HG02943 (cell line): ENCODE data around the gene SIK3.
"Not testable (repeated sequence)": the region's sequence is repeated elsewhere in the genome, so short reads cannot be mapped to it uniquely, and the experiment has no call there.

Experiments
- ATAC-seq: cut with Tn5 transposase; IDR thresholded peaks from one replicate; pipeline ENCODE4 v1.9.1; 2021; ENCODE audit warnings: mild to moderate bottlenecking, low read depth, moderate library complexity; ENCODE audit not compliant: unreplicated experiment

SIK3 gene

DNA sequence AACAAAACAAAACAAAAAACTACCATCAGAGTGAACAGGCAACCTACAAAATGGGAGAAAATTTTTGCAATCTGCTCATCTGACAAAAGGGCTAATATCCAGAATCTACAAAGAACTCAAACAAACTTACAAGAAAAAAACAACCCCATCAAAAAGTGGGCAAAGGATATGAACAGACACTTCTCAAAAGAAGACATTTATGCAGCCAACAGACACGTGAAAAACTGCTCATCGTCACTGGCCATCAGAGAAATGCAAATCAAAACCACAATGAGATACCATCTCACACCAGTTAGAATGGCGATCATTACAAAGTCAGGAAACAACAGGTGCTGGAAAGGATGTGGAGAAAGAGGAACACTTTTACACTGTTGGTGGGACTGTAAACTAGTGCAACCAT lies 14.3 kb upstream of the SIK3 start:
- ATAC-seq = not testable (repeated sequence)

DNA sequence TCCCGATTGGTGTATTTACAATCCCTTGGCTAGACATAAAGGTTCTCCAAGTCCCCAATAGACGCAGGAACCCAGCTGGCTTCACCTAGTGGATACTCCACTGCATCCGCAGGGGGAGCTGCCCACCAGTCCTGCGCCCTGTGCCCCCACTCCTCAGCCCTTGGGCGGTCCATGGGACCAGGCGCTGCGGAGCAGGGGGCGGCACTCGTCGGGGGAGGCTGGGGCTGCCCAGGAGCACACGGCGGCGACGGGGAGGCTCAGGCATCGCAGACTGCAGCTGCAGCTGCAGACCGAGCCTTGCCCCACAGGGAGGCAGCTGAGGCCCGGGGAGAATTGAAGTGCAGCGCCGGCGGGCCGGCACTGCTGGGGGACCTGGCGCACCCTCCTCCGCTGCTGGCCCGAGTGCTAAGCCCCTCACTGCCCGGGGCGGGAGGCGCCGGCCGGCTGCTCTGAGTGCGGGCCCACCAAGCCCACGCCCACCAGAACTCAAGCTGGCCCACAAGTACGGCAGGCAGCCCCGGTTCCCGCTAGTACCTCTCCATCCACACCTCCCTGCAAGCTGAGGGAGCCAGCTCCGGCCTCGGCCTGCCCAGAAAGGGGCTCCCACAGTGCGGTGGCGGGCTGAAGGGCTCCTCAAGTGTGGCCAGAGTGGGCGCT lies 12.2 kb upstream of the SIK3 start:
- ATAC-seq = no peak

DNA sequence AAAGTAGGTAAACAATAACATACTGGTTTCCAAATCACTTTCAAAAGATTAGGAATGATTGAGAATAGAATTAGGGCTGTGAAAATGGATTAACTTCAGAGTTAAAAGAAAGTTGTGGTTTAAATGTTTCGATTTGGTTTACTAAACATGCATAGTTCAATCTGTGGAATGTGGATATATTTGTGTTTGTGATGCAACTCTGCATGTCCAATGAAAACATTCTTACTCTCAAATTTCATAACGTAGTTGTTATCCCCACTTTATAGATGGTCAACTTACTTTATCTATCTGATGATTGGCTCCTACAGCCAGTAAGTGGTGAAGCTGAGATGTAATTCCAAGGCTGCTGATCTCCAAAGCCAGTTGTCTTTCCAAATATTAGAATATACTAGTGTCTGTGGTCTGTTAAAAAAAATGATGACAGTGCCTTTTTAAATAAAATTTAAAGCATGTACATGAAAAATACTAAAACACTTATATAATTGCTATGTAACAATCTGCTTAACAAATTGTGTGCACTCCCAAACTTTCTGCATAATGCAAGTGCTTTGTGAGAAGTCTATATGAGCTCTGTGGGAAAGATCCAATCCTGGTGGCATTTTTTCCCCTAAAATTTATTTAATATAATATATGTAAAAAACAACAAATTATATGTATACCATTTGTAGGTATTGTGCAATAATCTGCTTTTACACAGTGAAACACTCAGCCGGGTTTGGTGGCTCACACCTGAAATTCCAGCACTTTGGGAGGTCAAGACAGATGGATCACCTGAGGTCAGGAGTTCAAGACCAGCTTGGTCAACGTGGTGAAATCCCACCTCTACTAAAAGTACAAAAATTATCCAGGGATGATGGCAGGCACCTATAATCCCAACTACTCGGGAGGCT lies 9.7 kb upstream of the SIK3 start:
- ATAC-seq = no peak

DNA sequence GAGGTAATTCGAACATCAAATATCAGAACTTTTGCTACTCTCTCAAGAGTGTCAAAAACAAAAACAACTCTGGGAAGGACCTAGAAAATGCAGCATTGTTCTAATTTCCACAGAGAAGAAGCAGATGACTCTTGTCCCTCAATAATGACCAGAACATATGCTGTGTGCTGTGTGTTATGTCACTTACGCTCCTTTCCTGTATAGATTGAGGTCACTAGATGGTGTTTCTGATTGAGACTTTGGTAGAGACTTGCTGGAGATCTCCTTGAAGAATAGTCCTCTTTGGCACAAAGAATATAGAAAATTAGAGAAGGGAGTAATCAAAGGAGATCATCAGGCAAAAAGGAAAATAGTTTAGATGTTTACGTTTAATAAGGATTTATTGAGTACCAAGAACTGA lies 2.3 kb upstream of the SIK3 start:
- no peak for ATAC-seq

DNA sequence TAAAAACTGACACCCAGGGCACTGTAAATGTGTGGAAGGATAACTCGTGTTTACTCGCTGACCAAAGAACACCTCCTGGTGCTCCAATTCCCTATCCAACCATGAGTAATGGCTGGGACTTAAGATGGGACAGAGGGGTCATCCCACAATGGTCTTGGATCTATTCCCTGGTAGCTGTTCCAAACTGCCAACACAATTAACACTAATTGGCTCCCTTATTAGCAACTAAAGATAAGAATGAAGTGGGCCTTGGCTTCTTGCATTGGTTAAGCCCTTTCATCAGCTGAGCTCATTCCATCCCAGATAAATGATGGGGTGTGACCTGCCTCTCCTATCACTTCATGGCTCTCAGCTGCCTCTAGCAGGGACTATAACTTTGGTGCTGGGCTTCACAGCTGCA lies 1.5 kb upstream of the SIK3 start:
- ATAC-seq = no peak

DNA sequence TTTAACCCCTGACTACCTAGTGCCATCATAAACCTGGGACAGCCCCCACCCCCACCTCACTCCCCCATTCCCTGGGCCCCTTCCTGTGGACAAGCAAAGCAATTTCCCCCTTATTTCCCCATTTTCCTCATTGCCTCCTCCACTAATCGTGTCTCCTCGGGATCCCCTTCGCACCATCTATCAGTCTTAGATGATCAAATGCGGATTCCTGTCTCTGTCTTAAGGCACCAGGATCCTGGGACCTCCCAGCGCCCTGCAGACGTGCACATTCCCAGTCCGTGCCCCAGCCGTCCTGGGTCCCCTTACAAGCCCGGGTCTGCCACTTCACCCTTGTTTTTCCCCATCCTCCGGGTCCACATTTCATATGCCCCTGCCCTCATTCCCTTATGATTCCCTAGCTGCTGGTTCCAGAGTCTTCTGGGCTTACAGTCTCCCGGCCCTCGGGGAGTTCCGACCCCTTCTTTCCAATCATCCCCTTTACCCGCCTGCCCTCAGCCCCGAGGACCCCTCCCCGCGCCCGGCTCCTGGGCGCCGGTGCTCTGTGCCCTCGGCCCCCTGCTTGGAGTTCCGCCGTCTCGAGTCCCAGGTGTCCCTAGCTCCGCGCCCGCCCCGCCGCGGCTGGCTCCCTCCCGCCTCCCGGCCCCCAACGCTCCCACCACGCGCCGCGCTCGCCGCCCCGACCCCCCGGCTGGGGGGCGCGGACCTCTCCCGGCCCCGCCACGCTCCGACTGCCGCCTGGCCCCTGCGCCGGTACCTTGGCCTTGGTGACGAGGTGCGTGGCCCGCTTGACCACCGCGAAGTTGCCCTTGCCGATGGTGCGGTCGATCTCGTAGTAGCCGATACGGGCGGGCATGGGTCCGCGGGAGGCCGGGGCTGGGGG lies 599 bp downstream of the SIK3 start:
- peak; percentile 13 for ATAC-seq

DNA sequence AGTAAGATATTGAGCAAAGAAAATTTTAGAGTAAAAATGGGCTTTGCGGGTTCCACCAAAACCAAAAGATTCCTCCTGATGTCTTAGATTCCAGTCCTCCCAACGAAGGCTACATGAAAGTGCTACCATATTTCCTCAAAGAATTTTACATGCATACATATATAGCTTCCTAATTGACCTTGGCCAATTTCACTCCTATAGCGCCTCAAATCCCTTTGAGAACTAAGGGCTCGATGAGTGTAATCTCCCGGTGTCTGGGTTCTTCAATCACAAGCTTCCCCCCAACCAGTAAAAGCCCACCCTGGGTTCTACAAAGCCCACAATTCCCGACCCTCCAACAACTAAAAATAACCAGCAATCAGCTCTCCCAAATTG lies 1.2 kb downstream of the SIK3 start:
- ATAC-seq = no peak

DNA sequence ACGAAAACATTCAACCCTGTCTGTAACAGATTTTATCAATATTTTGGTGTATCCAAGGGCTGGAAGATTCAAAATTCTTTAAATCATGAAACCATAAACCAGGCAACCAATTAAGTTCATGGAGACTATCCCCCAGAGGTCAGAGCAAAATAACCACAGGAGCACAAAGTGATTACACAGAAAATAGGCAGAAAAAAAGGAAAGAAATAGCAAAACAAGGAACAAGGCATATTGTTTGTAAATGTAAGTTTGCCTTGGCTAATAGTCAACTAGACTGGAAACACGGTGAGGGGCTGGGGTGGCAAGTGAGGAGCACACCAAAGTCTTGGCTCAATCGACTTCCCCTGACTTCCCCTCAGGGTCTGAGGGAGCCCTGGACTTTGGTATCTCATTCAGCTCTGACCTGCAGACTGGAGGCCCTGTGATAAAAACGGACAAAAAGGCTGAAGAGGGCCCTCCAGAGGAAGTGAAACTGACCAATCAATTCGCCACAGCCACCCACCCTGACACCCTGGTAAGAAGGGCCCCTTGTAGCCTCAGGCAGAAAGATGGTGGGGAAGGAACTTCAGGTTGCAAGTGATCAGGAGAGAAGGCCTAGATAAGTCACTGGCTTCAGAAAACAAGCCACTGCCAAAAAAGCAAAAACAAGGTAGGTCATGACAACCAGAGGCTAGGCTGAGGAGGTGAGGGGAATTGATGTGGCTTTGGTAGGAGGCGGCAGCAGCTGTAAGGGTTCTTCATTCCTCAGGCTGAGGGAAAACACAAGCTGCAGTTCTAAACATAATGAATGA lies 1.8 kb downstream of the SIK3 start:
- no peak for ATAC-seq

DNA sequence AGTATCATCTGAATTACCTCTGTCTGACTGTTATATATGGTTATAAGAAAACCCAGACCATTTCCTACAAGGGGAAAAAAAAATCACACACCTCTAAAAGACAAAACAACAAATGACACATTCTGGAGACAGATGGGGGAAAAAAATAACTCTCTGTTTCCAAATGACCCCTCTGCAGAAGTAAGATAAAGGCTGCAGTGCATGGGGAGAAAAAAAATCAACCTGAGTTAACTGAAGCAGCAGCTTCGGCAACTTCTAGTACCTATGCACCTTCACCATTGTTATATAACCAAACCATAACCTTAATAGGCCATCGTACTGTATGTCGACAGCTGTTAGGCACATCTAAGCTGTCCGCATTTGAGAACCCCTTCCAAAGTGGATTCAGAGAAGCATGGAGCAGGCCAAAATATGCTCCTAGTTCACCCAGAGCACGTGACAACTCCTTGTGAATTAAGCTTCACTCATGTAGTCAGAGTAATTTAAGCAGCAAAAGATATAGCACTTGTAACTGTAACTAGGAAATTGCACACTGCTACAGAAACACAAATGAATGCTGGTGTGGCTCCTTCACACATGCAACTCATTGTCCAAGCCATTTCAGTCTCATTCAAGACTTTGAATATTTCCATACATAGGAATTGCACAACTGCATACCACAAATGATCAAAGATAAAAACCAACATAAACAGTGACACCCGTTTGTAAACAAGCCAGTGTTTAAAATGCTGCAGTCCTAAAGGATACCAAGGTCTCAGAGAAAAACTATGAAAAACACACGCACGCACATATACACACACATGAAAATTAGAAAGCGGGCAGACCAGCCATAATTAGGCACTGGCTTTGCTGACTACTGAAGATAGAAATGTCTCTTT lies 2.7 kb downstream of the SIK3 start:
- no peak for ATAC-seq

DNA sequence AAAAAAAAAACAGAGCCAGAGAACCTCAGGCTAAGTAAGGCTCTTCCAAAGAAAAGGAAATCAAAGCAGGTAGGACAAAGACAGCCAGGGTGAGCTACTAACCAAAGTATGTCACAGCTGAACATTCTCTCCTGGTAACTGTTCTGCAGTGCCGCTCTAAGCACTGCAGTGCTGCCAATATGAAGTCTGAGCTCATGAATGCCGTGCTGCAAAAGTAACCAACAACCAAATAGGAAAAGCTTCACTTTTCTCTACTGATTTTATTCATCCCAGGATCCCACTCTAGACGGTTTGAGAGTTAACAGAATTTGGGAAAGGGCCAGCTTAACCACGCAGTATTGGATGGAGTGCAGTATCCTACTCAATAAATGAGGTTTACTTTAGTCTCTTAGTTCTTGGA lies 3.5 kb downstream of the SIK3 start:
- no peak for ATAC-seq

DNA sequence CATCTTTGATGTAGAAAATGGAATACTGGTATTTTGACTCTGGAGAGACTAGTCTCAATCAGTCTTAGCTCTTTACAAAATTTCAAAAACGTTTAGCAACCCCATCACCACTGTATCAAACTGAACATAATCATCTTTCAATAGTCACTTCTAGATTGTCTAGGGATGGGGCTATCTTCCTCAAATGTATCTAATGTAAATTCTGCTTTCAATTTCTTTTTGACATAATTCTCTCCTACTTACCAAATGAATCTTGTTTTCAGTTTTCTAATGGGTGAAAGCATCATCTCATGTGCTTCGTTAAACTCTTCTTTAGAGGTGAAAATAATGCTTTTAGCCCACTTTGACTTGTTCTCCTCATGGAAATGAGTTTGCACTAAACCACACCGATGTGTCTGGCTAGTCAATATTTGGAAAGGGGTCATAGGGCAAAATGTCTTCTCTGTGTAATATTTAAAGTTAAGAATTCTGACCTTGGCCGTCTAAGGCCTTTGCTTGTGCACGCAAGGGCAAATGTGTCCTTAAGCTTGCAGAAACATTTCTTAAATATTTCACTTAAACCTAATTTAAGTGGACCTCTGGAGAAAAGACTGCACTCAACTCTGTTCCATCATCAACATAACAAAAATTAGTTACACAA lies 5.2 kb downstream of the SIK3 start:
- no peak for ATAC-seq

DNA sequence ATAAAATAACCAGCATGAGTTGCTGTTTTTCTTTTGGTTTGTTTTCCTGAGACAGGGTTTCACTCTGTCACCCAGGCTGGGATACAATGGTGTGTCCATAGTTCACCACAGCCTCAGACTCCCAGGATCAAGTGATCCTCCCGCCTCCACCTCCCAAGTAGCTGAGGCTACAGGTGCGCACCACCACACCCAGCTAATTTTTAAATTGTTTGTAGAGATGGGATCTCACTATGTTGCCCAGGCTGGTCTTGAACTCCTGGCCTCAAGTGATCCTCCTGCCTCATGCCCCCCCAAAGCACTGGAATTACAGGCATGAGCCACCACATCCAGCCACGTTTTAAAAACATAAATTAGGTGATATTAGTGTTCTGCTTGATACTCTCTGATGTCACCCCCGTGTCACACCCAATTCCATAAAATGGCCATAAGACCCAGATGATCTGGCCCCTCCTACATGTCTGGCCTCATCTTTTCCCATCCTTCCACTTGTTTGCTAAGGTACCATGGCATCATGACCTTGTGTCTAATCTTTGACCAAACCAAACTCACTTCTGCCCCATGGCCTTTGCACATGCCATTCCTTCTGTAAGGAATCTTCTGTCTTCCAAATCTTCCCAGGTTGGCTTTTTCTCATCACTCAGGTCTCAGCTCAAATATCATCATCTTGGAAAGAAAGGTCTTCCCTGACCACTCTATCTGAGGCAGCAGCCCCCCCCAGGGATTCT lies 6.3 kb downstream of the SIK3 start:
- no peak for ATAC-seq

DNA sequence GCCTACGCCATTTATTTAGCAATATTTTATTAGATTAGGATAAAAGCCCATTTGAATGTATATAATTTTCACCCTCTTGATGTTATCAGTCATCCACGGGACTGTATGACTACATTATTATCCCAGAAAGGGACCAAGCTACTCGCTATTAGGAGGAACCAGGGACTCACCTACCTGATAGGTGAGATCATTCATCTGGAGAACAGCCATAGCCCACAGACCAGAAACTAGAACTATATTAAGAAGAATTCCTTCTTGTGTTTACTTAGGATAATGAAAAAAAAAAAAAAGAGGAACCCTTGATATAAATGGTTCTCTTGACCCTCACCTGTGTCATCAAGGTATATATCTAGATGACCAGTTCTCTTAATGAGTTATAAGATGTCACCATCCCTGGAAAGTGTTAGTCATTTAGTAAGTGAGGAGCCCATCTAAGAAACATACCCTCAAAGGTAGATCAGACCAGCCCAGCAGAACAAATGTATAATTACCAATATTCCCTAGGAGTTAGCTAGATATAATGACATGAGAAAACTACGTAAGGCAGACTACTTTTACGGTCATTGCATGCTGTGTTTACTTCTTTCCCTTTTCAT lies 8.0 kb downstream of the SIK3 start:
- no peak for ATAC-seq

DNA sequence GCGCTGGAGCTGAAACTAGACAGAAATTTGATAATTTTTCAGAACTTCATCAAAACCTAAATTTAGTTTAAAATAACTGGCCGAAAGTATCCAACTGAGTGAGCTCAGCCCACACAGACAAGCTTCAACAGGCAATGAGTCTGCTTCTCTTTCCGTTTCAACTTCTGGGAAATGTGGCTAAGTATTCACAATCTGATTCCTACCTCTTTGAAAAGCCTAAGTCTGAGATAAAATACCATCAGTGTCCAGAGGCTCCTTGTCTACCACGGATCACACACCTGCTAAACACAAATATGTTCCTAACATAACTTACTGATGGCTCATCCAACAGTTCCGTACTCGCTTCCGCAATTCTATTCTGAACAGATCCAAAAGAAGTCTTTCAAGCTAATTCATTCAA lies 8.5 kb downstream of the SIK3 start:
- no peak for ATAC-seq

DNA sequence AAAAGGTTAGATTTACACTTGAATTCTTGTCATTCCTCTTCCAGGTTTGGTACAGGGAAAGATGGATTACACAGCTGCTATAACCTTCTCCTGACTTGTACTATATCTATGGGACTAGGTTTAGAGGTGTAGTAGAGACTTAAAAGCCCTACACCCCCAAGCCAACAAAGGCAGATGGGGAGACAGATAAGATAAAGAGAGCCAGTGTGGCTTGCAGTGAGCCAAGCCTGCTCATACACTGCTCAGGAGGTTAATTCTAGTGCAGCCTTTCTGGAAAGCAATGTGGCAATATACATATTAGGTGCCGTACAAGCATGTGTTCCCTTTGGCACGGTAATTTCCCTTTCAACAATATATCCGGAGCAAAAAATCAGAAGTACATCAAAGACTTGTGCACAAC lies 10.8 kb downstream of the SIK3 start:
- ATAC-seq = no peak

DNA sequence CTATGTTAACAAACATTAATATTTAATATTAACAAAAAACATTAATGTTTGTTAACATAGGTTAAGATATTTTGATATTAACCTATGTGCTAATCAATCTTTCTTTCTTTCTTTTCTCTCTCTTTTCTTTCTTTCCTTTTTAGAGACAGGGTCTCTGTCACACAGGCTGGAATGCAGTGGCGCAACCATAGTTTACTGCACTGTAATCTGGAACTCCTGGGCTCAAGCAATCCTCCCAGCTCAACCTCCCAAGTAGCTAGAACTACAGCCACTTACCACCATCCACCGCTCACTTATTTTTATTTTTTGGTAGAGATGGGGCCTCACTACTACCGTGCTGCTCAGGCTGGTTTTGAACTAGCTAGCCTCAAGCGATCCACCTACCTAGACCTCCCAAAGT lies 13.2 kb downstream of the SIK3 start:
- ATAC-seq = no peak

DNA sequence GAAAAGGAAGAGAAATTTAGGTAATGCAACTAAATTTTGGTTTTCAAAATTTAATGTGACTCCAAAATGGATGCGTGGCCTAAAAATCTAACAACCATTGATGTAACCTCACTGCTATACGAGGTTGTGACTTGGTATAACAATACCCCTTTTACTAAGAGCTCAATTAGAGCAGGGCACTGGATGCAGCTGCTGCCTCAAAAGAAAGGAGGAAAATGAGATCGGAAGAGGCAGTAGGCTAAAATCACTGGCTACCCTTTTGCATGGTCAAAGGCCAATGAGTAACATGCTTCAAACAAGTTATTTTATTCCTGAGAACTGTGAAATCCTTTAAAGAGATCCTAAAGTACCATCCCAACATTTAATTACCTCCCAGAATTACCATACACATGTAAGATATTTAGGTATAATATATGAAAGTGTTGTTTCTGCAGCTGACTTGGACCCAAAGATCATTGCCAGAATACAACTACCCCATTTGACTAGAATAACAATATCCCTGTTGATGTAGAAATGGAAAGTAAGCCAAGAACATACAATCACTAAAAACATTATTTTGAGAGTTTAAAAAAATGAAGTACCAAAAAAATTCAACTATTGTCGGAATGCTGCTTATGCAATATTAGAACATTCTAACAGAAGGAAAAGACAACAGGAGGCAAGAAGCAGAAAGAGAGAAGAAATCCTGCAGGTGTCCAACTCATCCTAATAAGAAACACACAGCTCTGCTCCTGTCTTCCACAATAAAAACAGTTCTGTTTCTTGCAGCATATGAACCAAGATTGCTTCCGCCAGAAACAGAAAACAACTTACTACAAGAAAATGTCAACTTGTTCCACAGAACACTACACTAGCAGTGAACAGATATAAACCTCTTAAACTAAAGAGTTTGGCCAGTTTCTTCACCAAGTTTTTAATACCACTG lies 15.0 kb downstream of the SIK3 start:
- no peak for ATAC-seq
